HepG2 (cell line): ENCODE data around the gene WNK2. TPM values are rescaled to one million over a fixed set of nuclear protein-coding genes. Genes with fewer than 3 reads are reported as not detected.

ENCODE experiments used
- AGO2 ChIP-seq: fragments of 200-400 bp; formaldehyde crosslinking; optimal IDR thresholded peaks from 2 replicates; pipeline ENCODE3; 2017; ENCODE audit warnings: mild to moderate bottlenecking, low read depth, low read length, moderate library complexity
- ATF7 ChIP-seq, 2 experiments: fragments of 450-650 bp in 1 of 2; sonication (generic) in 1 of 2; formaldehyde crosslinking in 1 of 2; IDR thresholded peaks; 2 replicates each; pipeline versions ENCODE4 v1.4.0 to v1.6.1; 2016 to 2020; ENCODE audit warnings: antibody characterized with exemption in 1 of 2, mild to moderate bottlenecking in 1 of 2, missing genetic modification reagents in 1 of 2
- CBX2 ChIP-seq, 2 experiments: fragments of 200-600 bp in 1 of 2; sonication (generic); formaldehyde crosslinking in 1 of 2; IDR thresholded peaks; 2 replicates each; pipeline versions ENCODE4 v1.7.0 to v1.8.1; 2018 to 2022; ENCODE audit warnings: low read depth in 2 of 2, low read length in 1 of 2, mild to moderate bottlenecking in 1 of 2, missing genetic modification reagents in 1 of 2
- CC2D1A ChIP-seq: sonication (generic); formaldehyde crosslinking; IDR thresholded peaks from 2 replicates; pipeline ENCODE4 v1.8.1; 2023; ENCODE audit warnings: mild to moderate bottlenecking, missing genetic modification reagents
- DNMT1 ChIP-seq: sonication (generic); formaldehyde crosslinking; IDR thresholded peaks from 2 replicates; pipeline ENCODE4 v1.5.1; 2020; ENCODE audit warnings: mild to moderate bottlenecking, missing genetic modification reagents
- ELF3 ChIP-seq: IDR thresholded peaks from 2 replicates; pipeline ENCODE4 v1.6.1; 2016; ENCODE audit warnings: missing genetic modification reagents, missing compliant biosample characterization
- FIP1L1 ChIP-seq: fragments of 200-400 bp; formaldehyde crosslinking; IDR thresholded peaks from 2 replicates; pipeline ENCODE4 v1.6.1; 2018; ENCODE audit warnings: low read depth, mild to moderate bottlenecking, low read length, moderate library complexity, borderline replicate concordance; ENCODE audit not compliant: insufficient read depth
- FOSL2 ChIP-seq: sonication (generic); formaldehyde crosslinking; IDR thresholded peaks from 2 replicates; pipeline ENCODE4 v1.4.0; 2020; ENCODE audit warnings: missing genetic modification reagents
- NFATC3 ChIP-seq: sonication (generic); formaldehyde crosslinking; IDR thresholded peaks from 2 replicates; pipeline ENCODE4 v1.5.1; 2020; ENCODE audit warnings: mild to moderate bottlenecking, missing genetic modification reagents
- NFE2 ChIP-seq: sonication (generic); formaldehyde crosslinking; IDR thresholded peaks from 2 replicates; pipeline ENCODE4 v1.4.0; 2020; ENCODE audit warnings: missing genetic modification reagents
- PCBP2 ChIP-seq: fragments of 200-400 bp; formaldehyde crosslinking; optimal IDR thresholded peaks from 2 replicates; pipeline ENCODE3; 2018; ENCODE audit warnings: low read length, low read depth; ENCODE audit not compliant: poor library complexity, severe bottlenecking
- RBM39 ChIP-seq: fragments of 200-400 bp; formaldehyde crosslinking; IDR thresholded peaks from one replicate; pipeline ENCODE4 v1.6.1; 2018; ENCODE audit warnings: antibody characterized with exemption, mild to moderate bottlenecking, low read depth, low read length; ENCODE audit not compliant: poor library complexity, severe bottlenecking
- RXRB ChIP-seq: IDR thresholded peaks from 2 replicates; pipeline ENCODE4 v1.6.1; 2016; ENCODE audit warnings: borderline replicate concordance, missing genetic modification reagents, missing compliant biosample characterization
- TBP ChIP-seq: sonication (generic); formaldehyde crosslinking; IDR thresholded peaks from 2 replicates; pipeline ENCODE4 v1.5.0; 2020; ENCODE audit warnings: missing genetic modification reagents
- TCF7 ChIP-seq: sonication (generic); IDR thresholded peaks from 2 replicates; pipeline ENCODE4 v1.6.1; 2016; ENCODE audit warnings: antibody characterized with exemption, low read depth
- WIZ ChIP-seq: sonication (generic); formaldehyde crosslinking; IDR thresholded peaks from 2 replicates; pipeline ENCODE4 v1.5.1; 2020; ENCODE audit warnings: mild to moderate bottlenecking, missing genetic modification reagents
- YEATS4 ChIP-seq: sonication (generic); formaldehyde crosslinking; IDR thresholded peaks from 2 replicates; pipeline ENCODE4 v1.4.0; 2020; ENCODE audit warnings: missing genetic modification reagents, borderline replicate concordance
- ZFP90 ChIP-seq: sonication (generic); formaldehyde crosslinking; IDR thresholded peaks from 2 replicates; pipeline ENCODE4 v1.8.0; 2022; ENCODE audit warnings: missing genetic modification reagents, mild to moderate bottlenecking, inconsistent platforms, borderline replicate concordance
- ZNF20 ChIP-seq: sonication (generic); formaldehyde crosslinking; IDR thresholded peaks from 2 replicates; pipeline ENCODE4 v1.4.0; 2020; ENCODE audit warnings: mild to moderate bottlenecking, moderate library complexity, missing genetic modification reagents
- ZNF205 ChIP-seq: IDR thresholded peaks from 2 replicates; pipeline ENCODE4 v1.6.1; 2018; ENCODE audit warnings: missing biosample characterization, missing genetic modification reagents
- ZNF263 ChIP-seq: sonication (generic); formaldehyde crosslinking; IDR thresholded peaks from 2 replicates; pipeline ENCODE4 v1.4.0; 2020; ENCODE audit warnings: missing genetic modification reagents
- ZNF772 ChIP-seq: sonication (generic); formaldehyde crosslinking; IDR thresholded peaks from 2 replicates; pipeline ENCODE4 v1.5.0; 2020; ENCODE audit warnings: mild to moderate bottlenecking, missing genetic modification reagents
- ZNF780A ChIP-seq: sonication (generic); formaldehyde crosslinking; IDR thresholded peaks from 2 replicates; pipeline ENCODE4 v1.8.0; 2022; ENCODE audit warnings: mild to moderate bottlenecking, missing genetic modification reagents, moderate library complexity
- polyA plus RNA-seq, 8 experiments: library from polyadenylated mRNA; depleted of rRNA in 3 of 8; stranded (reverse) in 7 of 8; unstranded in 1 of 8; fragments of >200 nt; fragmentation: Illumina TruSeq in 4 of 8; extraction: Trizol in 4 of 8; gene quantifications; 2 replicates each; pipeline versions ENCODE4 v1.2.1 to v1.2.3, GENCODE V29; 2011 to 2016; ENCODE audit warnings: low read depth in 4 of 8, missing spikeins in 1 of 8, mixed read lengths in 1 of 8; ENCODE audit not compliant: insufficient read depth in 1 of 8
- total RNA-seq, 5 experiments: library from RNA; depleted of rRNA; stranded (reverse); fragments of >200 nt; fragmentation: Illumina TruSeq; extraction: Trizol; gene quantifications; 2 replicates each; pipeline ENCODE4 v1.2.3, GENCODE V29; 2016; ENCODE audit warnings: low read depth in 1 of 5
- TF ChIP-seq, protein P1 (sequence below): sonication (generic); formaldehyde crosslinking; IDR thresholded peaks from 2 replicates; pipeline ENCODE4 v1.5.0; 2020; ENCODE audit warnings: mild to moderate bottlenecking, missing genetic modification reagents
- TF ChIP-seq, protein P2 (sequence below): sonication (generic); formaldehyde crosslinking; IDR thresholded peaks from 2 replicates; pipeline ENCODE4 v1.4.0; 2020; ENCODE audit warnings: mild to moderate bottlenecking, missing genetic modification reagents
- TF ChIP-seq, protein P3 (sequence below): sonication (generic); formaldehyde crosslinking; IDR thresholded peaks from 2 replicates; pipeline ENCODE4 v1.9.0; 2022; ENCODE audit warnings: missing genetic modification reagents, mild to moderate bottlenecking, borderline replicate concordance

WNK2 gene
- total and polyA plus RNA-seq, 2 of the 13 experiments (the other 11 are each of a cell fraction or from before 2014, with no cell fraction given) = 10.5 to 12.0 TPM

DNA sequence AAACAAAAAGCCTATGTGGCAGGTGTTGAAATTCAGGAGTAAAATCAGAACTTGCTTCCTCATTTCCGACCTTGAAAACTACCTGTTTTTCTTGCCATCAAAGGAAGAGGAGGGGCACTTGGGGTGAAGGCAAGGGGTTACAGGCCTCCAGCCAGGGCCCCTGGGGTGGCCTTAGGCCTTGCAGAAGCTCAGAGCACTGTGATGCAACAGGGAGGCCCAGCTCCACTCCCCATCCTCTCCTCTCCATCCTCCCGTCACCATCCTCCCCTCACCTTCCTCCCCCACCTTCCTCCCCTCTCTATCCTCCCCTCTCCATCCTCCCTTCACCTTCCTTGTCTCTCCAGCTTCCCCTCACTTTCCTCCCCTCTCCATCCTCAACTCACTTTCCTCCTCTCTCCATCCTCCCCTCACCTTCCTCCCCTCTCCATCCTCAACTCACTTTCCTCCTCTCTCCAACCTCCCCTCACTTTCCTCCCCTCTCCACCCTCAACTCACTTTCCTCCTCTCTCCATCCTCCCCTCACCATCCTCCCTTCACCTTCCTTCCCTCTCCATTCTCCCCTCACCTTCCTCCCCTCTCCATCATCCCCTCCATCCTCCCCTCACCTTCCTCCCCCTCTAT lies 111.6 kb downstream of the WNK2 start (continued):
- TF ChIP-seq, protein P1, sequence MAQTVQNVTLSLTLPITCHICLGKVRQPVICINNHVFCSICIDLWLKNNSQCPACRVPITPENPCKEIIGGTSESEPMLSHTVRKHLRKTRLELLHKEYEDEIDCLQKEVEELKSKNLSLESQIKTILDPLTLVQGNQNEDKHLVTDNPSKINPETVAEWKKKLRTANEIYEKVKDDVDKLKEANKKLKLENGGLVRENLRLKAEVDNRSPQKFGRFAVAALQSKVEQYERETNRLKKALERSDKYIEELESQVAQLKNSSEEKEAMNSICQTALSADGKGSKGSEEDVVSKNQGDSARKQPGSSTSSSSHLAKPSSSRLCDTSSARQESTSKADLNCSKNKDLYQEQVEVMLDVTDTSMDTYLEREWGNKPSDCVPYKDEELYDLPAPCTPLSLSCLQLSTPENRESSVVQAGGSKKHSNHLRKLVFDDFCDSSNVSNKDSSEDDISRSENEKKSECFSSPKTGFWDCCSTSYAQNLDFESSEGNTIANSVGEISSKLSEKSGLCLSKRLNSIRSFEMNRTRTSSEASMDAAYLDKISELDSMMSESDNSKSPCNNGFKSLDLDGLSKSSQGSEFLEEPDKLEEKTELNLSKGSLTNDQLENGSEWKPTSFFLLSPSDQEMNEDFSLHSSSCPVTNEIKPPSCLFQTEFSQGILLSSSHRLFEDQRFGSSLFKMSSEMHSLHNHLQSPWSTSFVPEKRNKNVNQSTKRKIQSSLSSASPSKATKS = no peak
- no peak for TF ChIP-seq ZNF205 (CRISPR knock-in tag)
- TF ChIP-seq ZNF772 (CRISPR knock-in tag) = no peak
- TF ChIP-seq DNMT1 (CRISPR knock-in tag) = no peak
- no peak for TF ChIP-seq WIZ (CRISPR knock-in tag)
- no peak for TF ChIP-seq YEATS4
- peak; percentile 24; the same call in 1 of the 2 replicates for TF ChIP-seq TCF7
- TF ChIP-seq RXRB = peak; percentile 28; the same call in 1 of the 2 replicates
- peak; percentile 21 for TF ChIP-seq PCBP2
- TF ChIP-seq, protein P2, sequence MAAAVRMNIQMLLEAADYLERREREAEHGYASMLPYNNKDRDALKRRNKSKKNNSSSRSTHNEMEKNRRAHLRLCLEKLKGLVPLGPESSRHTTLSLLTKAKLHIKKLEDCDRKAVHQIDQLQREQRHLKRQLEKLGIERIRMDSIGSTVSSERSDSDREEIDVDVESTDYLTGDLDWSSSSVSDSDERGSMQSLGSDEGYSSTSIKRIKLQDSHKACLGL (CRISPR knock-in tag) = no peak
- no peak for TF ChIP-seq FIP1L1
- TF ChIP-seq TBP (CRISPR knock-in tag) = no peak
- no peak for TF ChIP-seq CC2D1A
- peak; percentile 96 for TF ChIP-seq ZNF263 (CRISPR knock-in tag)
- TF ChIP-seq, protein P3, sequence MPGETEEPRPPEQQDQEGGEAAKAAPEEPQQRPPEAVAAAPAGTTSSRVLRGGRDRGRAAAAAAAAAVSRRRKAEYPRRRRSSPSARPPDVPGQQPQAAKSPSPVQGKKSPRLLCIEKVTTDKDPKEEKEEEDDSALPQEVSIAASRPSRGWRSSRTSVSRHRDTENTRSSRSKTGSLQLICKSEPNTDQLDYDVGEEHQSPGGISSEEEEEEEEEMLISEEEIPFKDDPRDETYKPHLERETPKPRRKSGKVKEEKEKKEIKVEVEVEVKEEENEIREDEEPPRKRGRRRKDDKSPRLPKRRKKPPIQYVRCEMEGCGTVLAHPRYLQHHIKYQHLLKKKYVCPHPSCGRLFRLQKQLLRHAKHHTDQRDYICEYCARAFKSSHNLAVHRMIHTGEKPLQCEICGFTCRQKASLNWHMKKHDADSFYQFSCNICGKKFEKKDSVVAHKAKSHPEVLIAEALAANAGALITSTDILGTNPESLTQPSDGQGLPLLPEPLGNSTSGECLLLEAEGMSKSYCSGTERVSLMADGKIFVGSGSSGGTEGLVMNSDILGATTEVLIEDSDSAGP (CRISPR knock-in tag) = no peak
- no peak for TF ChIP-seq ATF7 (IDR thresholded peaks at IDR 0.05)
- no peak for TF ChIP-seq ATF7 (CRISPR knock-in tag; IDR thresholded peaks at IDR 0.05)
- no peak for TF ChIP-seq NFATC3 (CRISPR knock-in tag)
- no peak for TF ChIP-seq ZFP90 (CRISPR knock-in tag)
- peak; percentile 71 for TF ChIP-seq ELF3 (CRISPR knock-in tag)
- TF ChIP-seq NFE2 (CRISPR knock-in tag) = no peak
- no peak for TF ChIP-seq RBM39
- TF ChIP-seq CBX2 (IDR thresholded peaks at IDR 0.05; ENCODE audit: low read depth, low read length) = no peak
- TF ChIP-seq CBX2 (CRISPR knock-in tag; IDR thresholded peaks at IDR 0.05; ENCODE audit: low read depth) = no peak
- TF ChIP-seq ZNF780A = no peak
- no peak for TF ChIP-seq FOSL2 (CRISPR knock-in tag)
- TF ChIP-seq AGO2 = no peak
- no peak for TF ChIP-seq ZNF20 (CRISPR knock-in tag)
